Hematopoietic multipotent progenitor cell treated with erythropoietin and hydrocortisone succinate and interleukin-3 and kit ligand, for 15 days (in vitro differentiated cells): Measurements from ENCODE around the gene GNGT1.

Source experiments
- DNase-seq: peaks from one replicate; pipeline ENCODE4 v3.0.0-alpha.2; 2015; ENCODE audit warnings: low spot score

GNGT1 gene

DNA sequence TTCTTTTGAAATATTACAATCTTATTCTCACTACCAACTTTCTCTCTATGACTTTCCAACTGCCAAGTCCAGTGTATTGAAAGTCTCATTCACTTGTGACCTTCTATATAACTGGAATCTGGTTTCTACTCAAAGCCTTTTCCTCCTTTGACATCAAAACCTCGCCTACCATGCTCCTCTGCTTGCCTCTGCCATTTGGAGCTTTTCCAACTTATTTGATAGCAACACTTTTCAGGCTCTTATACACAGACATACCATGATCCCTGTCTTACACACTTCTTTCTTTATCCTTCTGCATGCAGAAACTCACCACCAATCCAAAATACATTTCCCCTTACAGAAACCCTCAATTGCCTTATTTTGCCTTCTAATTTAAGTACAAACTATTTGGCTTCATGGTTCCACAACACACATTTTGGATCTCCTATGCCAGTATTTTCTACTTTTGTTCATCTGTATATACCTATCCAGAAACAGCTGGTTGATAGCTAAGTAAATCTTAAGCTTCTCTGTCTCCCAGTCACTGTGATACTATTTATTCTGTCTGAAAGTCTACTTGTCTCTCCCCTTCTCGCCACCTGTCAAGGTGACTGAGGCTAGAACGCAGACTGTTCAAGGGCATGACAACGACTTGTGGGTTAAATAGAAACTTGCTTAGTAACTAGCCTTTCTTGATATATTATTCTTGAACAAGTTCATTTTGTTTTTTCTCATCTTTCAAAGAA, 37.6 kb downstream of the GNGT1 start:
- no peak for DNase-seq

DNA sequence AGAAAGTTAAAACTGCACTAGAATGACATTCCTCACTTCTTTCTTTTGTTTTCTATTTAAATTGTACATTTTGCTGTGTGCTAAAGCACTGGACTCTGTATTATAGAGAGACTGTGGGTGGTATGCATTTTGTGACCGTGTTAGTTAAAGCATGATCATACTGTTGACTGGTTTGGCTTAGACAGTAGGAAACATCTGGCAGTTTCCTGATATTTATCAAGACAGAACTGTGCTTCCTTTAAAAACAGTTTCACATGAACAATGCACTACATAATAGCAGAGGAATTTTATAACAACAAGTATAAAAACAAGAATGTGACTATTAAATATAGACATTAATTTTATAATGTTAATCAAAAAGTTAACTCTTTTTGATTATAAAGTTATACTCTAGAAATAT, 38.3 kb downstream of the GNGT1 start:
- no peak for DNase-seq

DNA sequence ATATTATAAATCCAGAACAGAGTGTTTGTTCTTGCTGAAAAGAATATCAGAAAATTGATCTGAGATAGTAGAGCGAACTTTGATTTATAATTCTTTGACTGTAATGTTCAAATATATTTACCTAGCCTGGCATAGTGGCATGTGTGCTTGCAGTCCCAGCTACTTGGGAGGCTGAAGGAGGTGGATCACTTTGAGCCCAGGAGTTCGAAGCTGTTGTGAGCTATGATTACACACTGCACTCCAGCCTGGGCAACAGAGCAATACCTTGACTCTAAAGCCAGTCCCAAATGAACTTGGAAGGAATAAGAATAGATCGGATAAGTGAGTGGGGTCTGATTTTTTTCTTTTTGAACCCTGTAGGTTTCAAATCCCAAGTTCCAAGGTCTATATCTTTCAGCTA, 38.7 kb downstream of the GNGT1 start:
- no peak for DNase-seq

DNA sequence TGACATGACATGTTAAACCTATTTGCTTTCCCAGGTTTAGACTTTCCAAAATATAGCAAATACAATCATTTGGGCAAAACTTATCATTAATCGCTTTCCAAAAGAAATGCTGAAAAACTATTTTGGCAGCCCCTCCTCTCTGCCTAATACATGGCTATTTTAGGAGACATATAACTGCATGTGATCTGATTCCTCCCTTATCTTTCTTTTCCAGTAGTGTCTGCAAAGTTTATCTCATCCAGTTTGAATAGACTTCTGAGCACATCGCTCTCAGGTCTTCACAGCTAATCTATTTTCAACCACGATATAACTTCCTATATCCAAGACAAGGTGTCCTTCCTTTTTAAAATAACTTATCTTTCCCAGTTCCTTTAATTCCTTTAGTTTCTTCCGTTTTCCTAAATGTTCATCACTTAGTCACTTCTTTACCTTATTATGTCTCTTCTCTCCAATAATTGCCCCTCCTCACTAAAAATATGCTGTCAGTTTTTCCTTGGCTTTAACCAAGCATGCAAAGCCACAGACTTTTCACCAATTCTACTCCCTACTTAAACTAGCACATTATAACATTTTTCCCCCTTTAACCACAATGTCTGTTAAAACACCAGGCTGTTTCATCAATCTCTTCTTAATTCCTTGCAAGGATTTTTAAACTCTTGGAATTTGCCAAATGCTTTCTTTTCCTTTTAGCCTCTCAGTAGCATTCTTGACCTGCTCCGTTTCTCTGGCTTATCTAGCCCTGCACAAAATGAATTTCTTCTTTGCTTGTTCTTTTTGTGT, 39.6 kb downstream of the GNGT1 start:
- DNase-seq: no peak

DNA sequence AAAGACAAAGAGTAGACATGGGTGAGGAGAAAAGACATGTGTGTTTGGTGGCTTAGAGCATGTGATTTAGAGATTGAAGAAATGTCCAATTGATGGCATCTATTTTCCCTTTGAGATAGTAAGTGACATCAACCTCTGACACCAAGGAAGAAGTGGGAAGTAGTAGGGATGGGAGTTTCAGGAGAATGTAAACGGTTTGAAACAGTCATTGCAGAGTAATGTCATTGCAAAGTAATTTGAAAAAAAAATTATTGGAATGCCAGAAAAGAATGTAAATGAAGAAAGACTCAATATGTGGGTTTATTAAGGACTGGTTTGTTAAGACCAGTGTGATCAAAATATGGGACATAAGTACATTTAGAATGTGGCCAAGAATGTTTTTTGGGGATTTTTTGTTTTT, 41.7 kb downstream of the GNGT1 start:
- DNase-seq: no peak

DNA sequence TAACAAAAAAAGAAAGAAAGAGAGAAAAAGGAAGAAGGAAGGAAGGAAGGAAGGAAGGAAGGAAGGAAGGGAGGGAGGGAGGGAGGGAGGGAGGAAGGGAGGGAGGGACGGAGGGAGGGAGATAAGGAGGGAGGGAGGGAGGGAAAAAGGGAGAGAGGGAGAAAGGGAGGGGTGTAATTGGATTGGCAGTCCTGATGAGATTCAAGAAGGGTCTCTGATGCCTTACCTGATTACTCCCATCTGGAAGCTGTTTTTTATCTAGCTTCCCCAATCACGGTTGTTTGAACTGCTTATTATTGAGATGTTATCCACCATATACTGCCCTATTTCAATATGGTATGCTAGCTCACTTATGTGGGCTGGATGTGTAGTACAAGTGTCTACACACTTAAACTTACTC, 42.5 kb downstream of the GNGT1 start:
- no peak for DNase-seq

DNA sequence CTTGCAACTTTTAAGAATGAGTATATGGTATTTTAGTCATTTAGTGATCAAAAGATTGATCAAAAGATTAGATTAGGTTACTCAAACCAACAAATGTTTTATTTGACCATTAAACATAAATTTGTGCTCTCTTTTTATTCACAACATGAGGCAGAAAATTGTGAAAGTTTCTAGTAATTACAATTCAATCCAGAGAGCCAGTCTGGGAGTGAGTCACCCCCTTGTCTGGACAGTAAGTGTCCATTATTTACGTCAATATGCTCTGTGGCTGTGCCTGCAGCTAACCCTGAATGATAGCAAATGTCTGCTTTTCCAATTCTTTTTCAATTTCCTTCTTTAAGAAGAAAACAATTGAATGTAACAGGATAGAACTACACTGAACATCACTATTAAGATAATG, 43.1 kb downstream of the GNGT1 start:
- no peak for DNase-seq

DNA sequence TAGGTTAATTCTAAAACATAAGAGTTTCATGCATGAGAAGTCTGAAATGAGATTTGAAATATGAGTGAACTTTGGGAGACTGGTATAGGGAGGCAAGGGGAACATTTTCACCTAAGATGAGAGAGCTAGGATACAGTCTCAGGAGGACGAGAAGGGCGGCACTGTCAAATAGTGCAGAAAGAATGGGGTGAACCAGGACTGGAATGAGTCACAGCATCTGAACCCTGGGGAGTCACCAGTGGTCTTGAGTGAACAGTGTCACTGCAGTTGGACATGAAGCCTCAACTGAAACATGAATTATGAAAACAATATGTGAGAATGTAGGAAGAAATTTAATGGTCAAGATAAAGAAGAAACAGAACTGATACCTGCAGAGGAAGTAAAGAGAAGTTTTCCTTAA, 48.9 kb downstream of the GNGT1 start:
- no peak for DNase-seq

DNA sequence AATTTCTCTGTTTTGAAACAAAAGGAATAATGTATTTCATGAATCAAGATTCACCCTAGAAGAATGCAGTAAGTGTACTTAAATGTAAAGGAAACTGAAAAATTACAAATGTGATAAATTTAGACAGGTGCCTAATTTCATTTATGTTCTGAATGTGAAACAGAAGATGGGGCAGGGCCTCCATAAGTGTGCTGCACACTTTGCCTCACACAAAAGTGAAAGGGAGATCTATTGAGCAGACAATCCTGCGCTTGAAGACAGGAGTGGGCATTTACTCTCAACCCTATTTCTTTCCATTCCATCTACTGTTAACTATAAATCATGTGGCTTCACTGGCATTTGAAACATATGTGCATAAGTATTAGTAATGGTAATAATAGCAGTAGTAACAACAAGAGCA, 51.4 kb downstream of the GNGT1 start:
- DNase-seq: no peak

DNA sequence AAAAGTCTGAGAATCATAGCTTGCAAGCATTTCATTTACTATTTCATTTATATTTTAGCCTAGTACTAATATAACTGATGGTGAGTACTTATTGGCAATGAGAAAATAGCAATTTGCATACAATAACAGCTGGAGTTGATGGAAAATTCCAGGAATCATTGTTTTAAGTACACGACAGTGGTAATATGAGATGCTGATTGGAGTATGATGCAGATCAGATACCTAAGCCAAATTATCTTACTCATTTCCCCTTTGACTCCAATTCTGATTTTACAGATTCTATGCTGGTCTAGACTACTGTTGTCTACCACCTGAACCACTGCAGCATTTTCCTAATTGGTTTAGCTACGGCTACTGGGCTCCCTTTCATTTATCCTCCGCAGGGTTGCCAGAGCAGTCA, 51.8 kb downstream of the GNGT1 start:
- DNase-seq: no peak

DNA sequence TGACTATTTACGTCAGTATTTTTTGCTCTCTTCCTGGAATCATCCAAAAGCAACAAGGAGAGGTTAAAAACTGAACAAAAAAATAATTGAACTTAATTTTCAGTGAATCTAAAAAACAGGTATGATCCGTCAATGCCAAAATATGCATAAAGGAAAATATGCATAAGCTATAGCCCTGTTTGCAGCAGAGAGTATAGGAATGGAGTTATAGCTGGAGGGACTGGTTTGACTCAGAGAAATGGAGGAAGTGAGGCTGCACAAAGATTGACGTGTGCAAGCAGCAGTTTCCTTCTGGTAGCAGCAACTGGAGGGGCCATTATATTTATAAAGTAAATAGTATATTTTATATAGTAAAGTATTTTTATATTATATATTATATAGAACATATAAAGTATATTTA, 52.3 kb downstream of the GNGT1 start:
- no peak for DNase-seq
